GM12891 (cell line): ENCODE data around the gene XAB2.

ENCODE experiments used
- DNase-seq: peaks from one replicate; pipeline ENCODE4 v3.0.0; 2011; ENCODE audit warnings: low spot score; ENCODE audit not compliant: insufficient read length
- FAIRE-seq: peaks from 2 replicates; lab custom pipeline; 2011; peaks lifted over from hg19 to GRCh38; lab: Jason Lieb, UNC
- PAX5 ChIP-seq: IDR thresholded peaks from 2 replicates; pipeline ENCODE4 v1.6.1; 2011; ENCODE audit warnings: low read length, moderate library complexity, mild to moderate bottlenecking; ENCODE audit not compliant: insufficient read depth, severe bottlenecking
- POLR2A ChIP-seq: IDR thresholded peaks from 2 replicates; pipeline ENCODE4 v1.6.1; 2011; ENCODE audit warnings: low read depth, low read length, control low read depth
- POLR2AphosphoS5 ChIP-seq: IDR thresholded peaks from 2 replicates; pipeline ENCODE4 v1.6.1; 2011; ENCODE audit warnings: low read depth, low read length, control low read depth
- POU2F2 ChIP-seq: IDR thresholded peaks from 2 replicates; pipeline ENCODE4 v1.6.1; 2011; ENCODE audit warnings: low read depth, mild to moderate bottlenecking, control low read depth, low read length, moderate library complexity
- SPI1 ChIP-seq: IDR thresholded peaks from 2 replicates; pipeline ENCODE4 v1.6.1; 2011; ENCODE audit warnings: low read depth, low read length, control low read depth
- TAF1 ChIP-seq: IDR thresholded peaks from 2 replicates; pipeline ENCODE4 v1.6.1; 2011; ENCODE audit warnings: low read depth, low read length, control low read depth

The XAB2 gene

DNA sequence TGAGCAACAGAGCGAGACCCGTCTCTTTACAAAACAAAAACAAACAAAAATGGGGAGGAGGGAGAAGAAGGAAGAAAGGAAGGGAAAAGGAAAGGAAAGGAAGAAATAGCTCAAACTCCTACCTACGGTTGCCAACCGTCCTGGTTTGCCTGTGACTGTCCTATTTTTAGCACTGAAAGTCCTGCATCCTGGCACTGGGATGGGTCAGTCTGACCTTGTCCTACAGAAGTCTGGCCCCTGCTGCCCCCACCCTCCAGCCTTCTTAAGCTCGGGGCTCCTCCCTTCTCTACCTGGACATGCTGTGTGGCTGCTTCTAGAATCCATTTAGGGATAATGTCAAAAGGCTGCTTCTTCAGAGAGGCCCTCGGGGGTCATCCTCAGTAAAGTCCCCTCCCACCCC, 6.3 kb upstream of the XAB2 start:
- no peak for FAIRE-seq
- DNase-seq: no peak

DNA sequence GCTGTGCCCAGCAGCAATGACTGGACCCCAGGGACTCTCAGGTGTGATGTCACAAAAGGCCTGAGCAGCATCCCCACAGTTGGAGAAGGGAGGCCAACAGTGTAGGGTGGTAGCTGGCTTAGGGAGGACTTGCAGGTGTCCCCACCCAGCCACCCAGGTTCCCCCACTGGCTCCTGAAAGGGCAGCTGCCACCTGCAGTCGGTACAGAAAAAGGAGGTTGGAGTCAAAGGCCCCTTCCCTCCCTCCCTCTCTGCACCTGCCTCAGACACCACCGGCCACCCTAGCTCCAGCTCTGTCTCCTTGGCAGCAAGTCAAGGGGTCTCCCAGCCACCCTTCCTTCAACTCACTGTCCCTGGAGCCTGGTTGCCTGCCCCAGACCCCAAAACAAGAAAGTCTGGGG, 4.4 kb upstream of the XAB2 start, which contains the start of gene PCP2:
Gene PCP2, minus strand, starts transcription at position 22 of the 400 bp plus-strand sequence. CDS start 262 bp downstream, outside the sequence.
- no peak for DNase-seq
- TF ChIP-seq POLR2A: no peak
- 0 out of 2 replicates have a peak, but pooled peaks have one; percentile 33 for TF ChIP-seq POLR2AphosphoS5
- FAIRE-seq: no peak

More for the DNA sequence above, 6.3 kb upstream of the XAB2 start:
- TF ChIP-seq POU2F2: no peak

DNA sequence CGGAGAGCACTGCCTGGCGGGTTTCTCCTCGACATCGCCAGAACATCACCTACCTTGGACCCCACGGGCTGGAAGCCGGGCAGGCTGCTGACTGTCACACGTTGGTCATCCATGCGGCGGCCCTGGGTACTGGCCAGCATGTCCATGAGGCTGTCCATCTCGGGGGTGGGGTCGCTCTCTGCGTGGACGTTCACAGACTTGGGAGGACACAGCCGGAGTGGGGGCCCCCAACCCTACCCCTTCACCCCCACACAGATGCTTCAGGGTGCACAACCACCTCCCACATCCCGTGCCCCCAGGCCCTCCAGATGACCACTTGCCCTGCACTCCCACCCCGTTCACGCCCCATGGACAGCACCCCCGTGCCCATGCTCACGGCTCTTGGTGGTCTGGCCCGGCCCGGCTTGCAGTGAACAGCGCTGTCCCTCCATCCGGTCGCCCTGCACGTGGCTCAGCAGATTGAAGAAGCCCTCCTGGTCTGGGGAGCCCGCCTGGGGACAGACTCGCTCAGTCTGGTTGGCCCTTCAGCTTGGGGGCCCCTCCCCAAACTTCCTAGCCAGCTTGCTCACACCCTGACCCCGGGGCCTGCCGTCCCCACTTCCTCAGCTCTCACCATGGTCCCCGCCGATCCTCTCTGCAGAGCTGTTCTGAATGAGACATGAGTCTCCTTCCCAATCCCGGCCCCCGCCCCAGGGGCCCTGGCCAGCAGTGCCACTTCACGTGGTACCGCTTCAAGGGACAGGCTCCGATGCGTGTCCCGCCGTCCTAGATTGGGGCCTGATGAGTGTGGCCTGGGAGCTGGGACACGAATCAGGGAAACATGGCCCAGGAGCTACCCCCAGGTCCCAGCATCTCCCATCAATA, 3.2 kb upstream of the XAB2 start:
- no peak for DNase-seq
- TF ChIP-seq SPI1 (no peak), PAX5 (no peak), POLR2AphosphoS5 (no peak)
- FAIRE-seq: no peak

DNA sequence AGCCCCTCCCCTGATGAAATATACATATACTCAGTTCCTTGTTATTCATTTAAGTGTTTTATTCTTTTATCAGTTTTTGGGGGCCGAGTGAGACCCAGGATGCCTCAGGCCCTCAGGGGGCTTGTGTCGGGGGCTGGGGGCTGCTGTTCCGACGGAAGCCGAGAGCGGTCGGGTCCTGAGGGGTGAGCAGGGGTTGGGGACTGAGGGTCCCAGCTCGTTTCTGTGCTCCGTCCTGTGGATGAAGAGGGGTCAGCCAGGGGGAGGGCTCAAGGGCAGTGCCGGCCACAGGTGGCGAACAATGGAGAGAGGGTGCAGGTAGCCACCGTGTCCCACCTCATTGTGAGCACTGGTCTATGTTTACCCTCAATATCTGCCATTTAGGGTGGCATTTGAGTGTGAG, 2.2 kb upstream of the XAB2 start:
- no peak for DNase-seq
- no peak for TF ChIP-seq TAF1
- no peak for TF ChIP-seq POLR2AphosphoS5
- TF ChIP-seq POLR2A: no peak
- no peak for TF ChIP-seq SPI1
- no peak for TF ChIP-seq PAX5
- TF ChIP-seq POU2F2: no peak
- no peak for FAIRE-seq

DNA sequence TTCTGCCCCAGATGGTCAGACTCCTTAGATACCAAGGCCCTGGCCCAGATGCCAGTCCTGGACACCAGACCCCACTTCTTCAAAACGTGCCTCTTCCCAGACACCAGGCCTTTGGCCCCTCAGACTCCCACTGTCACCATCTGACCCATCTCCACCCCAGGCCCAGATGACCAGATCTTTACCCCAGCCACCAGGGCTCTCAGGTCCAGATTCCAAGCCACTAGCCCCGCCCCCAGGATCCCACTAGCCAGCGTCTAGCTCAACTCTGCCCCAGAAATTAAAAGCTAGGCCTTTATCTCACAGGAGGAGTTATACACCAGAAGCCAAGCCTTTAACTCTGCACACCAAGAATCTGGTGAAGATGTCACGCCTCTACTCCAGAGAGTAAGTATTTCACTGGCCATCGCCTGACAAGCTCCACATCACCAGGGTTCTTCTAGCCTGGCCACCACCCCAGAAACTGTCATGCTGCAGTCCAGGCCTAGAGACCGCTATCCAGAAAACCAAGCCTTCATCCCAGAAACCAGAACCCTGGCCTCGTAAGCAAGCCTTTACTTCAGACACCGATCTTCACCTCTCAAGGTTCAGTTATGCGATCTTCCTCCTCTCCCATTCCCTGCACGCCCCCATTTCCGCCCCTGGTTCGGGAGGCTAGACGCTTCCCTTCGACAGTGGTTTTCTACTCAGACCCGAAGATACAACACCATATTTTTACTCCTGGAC, 595 bp downstream of the XAB2 start:
- DNase-seq (no peak), FAIRE-seq (peak; percentile 56)
- TF ChIP-seq SPI1: no peak
- no peak for TF ChIP-seq POU2F2

DNA sequence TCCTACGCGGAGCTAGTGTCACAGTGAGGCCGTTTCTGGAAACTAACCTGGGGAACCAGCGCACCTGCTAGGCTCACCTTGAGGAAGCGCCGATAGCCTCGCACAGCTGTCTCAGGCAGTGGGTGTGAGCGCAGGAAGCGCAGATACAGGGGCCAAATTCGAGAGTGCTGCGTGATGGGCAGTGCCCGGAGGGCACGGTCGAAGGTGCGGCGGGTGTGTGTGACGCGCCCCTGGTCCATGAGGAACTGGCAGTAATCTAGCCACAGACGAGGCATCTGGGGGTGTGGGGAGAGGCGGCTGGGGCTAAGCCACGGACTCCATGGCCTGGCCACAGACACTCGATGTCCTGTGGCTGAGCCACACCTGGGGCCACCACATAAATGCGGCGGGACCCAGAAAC, 2.2 kb downstream of the XAB2 start:
- DNase-seq: no peak
- FAIRE-seq: no peak
- TF ChIP-seq TAF1: no peak
- TF ChIP-seq POU2F2: no peak
- no peak for TF ChIP-seq POLR2A
- TF ChIP-seq POLR2AphosphoS5: no peak
- TF ChIP-seq SPI1: no peak
- TF ChIP-seq PAX5: no peak

DNA sequence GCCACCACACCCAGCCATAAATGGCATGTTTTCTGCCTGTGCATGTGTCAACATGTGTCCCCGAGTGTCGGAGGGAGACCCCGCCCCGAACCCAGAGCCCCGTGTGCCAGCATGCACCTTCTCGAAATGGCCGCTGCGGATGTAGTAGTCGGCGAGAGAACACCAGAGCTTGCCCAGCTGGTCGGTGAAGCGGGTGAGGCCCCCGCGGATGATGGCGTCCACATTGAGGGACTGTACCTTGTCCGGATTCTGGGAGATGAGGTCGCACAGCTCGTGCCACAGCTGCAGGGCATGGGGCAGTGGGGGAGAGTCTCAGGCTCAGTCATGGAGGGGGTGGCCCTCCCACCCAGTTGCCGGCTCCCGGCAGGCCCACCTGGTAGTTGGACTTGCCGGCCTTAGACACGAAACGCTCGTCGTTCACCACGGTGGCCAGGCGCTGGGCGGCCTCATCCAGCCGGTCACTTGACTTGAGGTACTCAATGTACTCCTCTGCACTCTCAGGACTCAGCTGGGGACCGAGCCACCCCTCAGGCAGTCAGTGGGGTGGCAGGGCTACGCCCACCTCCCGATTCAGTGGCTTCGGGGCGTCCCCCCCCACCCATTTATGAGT, 3.5 kb downstream of the XAB2 start:
- FAIRE-seq (no peak), DNase-seq (no peak)
- TF ChIP-seq POLR2AphosphoS5 (no peak), SPI1 (no peak), POU2F2 (no peak), POLR2A (no peak), TAF1 (no peak), PAX5 (no peak)

DNA sequence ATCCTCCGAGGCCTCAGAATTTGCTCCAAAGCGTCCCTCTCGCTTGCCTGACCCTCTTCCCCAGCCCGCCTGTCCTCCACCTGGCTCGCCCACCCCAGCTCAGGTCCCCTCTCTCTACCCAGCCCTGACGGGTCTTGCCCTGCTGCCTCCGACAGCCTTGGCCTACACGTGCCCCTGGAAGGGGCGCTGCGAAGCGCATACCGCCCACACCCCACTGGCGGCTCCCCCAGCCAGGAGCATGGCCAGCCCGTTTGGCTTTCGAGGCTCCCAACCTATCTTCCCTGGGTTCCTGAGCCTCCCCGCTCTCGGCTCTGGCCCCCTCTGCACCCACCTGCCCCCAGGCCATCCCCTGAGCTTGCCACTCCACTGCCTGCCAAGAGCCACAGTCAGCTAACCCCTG, 4.5 kb downstream of the XAB2 start:
- FAIRE-seq: no peak
- no peak for DNase-seq
- no peak for TF ChIP-seq POLR2AphosphoS5

DNA sequence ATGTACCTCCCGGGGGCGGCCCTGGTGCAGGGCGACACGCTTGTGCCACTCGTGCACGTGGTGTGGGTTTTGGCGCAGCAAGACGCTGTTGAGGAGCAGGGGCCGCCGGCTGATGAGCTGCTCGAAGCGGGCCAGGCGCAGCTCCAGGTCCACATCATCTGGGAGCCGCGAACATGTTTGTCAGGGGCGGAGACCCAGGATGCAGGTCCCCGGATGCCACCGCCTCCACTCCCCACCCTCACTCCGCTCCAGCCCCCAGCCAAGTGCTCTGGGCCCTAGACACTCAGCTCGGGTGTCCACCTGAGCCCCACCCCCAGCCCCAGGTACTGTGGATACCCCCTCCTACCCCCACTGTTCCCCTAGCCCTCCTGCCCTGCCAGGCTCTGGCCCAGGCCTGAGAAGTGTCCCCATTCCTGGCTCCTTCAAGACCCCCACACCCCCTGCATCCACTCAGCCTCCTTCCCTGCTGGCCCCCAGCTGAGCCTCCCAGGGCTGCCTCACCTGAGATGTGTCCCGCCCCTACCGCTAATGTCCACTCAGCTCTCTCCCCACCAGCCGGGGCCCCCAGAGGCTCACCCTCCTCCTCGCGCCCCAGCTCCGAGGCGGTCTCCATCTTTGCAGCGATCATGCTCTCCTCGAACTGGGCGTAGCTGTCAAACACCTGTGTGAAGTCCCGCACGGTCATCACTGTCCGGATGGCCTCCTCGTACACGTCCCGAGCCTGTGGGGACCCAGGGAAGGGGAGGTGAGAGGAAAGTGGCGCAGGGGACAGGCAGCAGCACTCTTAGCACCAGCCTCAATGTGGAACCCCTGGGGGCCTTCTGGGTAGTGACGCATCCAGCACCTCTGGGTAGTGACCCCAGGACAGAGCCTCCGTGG, 5.4 kb downstream of the XAB2 start:
- DNase-seq: no peak
- TF ChIP-seq POLR2A (no peak), POLR2AphosphoS5 (no peak), POU2F2 (no peak), TAF1 (no peak), PAX5 (no peak), SPI1 (no peak)
- FAIRE-seq: no peak
